ENCODE measurements around the gene MACROH2A2.

Gene MACROH2A2

GRCh38 chr10:70130878-70131559 lies 78.4 kb downstream of the MACROH2A2 start:
- DNase-seq (ENCODE audit: low read depth): peak; percentile 55

GRCh38 chr10:70131560-70131937 lies 78.9 kb downstream of the MACROH2A2 start:
- no peak for DNase-seq (ENCODE audit: low read depth)

- DNase-seq (ENCODE audit: low read depth): peak; percentile 79
Measured at GRCh38 chr10:70132098-70133029, 79.7 kb downstream of the MACROH2A2 start, which contains the start of gene AIFM2. Gene AIFM2 (minus strand): TSS chr10:70132825. CDS start chr10:70124084, 8,741 bp downstream.

- DNase-seq (ENCODE audit: low read depth): no peak
Measured at GRCh38 chr10:70135046-70135445, 82.4 kb downstream of the MACROH2A2 start.

- DNase-seq (ENCODE audit: low read depth): no peak
Measured at GRCh38 chr10:70135684-70136083, 83.0 kb downstream of the MACROH2A2 start.

GRCh38 chr10:70137135-70137534 lies 84.5 kb downstream of the MACROH2A2 start:
- no peak for DNase-seq (ENCODE audit: low read depth)

- DNase-seq (ENCODE audit: low read depth): no peak
Measured at GRCh38 chr10:70137927-70138883, 85.6 kb downstream of the MACROH2A2 start.

- DNase-seq (ENCODE audit: low read depth): no peak
Measured at GRCh38 chr10:70139151-70139996, 86.7 kb downstream of the MACROH2A2 start.

- no peak for DNase-seq (ENCODE audit: low read depth)
Measured at GRCh38 chr10:70139997-70140250, 87.3 kb downstream of the MACROH2A2 start.

GRCh38 chr10:70140297-70140696 lies 87.7 kb downstream of the MACROH2A2 start:
- DNase-seq (ENCODE audit: low read depth): no peak

GRCh38 chr10:70142555-70142954 lies 89.9 kb downstream of the MACROH2A2 start:
- DNase-seq (ENCODE audit: low read depth): no peak

- DNase-seq (ENCODE audit: low read depth): no peak
Measured at GRCh38 chr10:70144372-70145110, 91.9 kb downstream of the MACROH2A2 start.

GRCh38 chr10:70145166-70145665 lies 92.6 kb downstream of the MACROH2A2 start:
- DNase-seq (ENCODE audit: low read depth): peak; percentile 11

- peak; percentile 76 for DNase-seq (ENCODE audit: low read depth)
Measured at GRCh38 chr10:70145666-70146488, 93.2 kb downstream of the MACROH2A2 start.

GRCh38 chr10:70146489-70147258 lies 94.0 kb downstream of the MACROH2A2 start, which contains the start of gene TYSND1:
Gene TYSND1 (minus strand): TSS chr10:70146700. CDS start chr10:70146586, 114 bp downstream.
- DNase-seq (ENCODE audit: low read depth): peak; percentile 98

GRCh38 chr10:70147259-70147625 lies 94.6 kb downstream of the MACROH2A2 start:
- no peak for DNase-seq (ENCODE audit: low read depth)

- DNase-seq (ENCODE audit: low read depth): no peak
Measured at GRCh38 chr10:70148516-70148915, 95.9 kb downstream of the MACROH2A2 start.

GRCh38 chr10:70155255-70155838 lies 102.7 kb downstream of the MACROH2A2 start:
- DNase-seq (ENCODE audit: low read depth): no peak

Measured in EH (cell line).